Germinal center (tissue), 1 donor: ENCODE data around the gene SAMD8.
"Not testable (repeated sequence)": the region's sequence is repeated elsewhere in the genome, so short reads cannot be mapped to it uniquely, and the experiment has no call there.

ENCODE experiments used
- DNase-seq: peaks from one replicate; pipeline ENCODE4 v3.0.0; 2012; ENCODE audit warnings: mixed read lengths, low spot score

The SAMD8 gene

DNA sequence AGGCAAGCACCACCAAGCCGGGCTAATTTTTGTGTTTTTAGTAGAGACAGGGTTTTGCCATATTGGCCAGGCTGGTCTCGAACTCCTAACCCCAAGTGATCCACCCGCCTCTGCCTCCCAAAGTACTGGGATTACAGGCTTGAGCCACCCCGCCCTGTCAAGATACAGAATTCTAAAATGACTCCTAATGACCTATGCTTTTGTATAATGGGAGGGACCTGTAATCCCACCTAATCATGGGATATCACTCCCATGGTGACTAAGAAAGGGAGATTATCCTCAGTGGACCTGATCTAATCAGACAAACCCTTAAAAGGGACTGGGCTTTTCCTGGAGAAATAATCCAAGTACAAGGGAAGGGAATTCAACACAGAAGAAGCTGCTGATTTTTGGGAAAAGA is 28.8 kb downstream of the SAMD8 start:
- DNase-seq: no peak

DNA sequence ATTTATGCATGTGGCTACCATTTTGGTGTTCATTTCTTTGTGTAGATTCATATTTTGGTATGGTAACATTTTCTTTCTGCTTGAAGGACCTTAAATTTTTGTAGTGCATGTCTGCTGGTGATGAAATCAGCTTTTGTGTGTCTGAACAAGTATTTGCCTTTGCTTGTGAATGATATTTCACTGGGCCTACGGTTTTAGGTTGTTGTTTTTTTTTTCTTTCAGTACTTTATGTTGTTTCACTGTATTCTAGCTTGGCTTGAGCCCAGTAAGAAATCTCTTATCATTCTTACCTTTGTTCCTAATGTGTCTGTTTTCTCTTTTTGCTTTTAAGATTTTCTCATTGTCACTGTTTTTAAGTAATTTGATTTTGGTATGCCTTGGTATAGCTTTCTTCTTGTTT is 31.9 kb downstream of the SAMD8 start:
- DNase-seq: no peak

DNA sequence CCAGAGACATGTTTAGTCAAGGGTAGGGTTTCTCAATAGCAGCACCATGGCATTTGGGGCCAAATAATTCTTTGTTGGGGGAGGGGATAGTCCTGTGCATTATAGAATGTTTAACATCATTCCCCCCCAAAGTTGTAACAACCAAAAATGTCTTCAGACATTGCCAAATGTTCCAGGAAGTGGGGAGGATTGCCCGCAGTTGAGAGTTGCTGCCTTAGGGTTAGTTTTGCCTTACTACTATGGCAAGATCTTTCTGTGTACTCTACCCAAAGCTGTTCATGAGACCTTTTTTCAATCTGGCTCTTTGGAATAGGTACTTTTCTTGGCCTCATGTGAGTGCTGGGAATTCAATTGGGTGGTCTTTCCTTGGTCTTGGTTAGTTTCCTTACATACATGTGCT is 34.1 kb downstream of the SAMD8 start:
- DNase-seq: no peak

GRCh38 chr10:75146780-75147179 is 35.3 kb downstream of the SAMD8 start:
- no peak for DNase-seq

- DNase-seq: no peak
Observed at GRCh38 chr10:75150656-75151055, 39.2 kb downstream of the SAMD8 start.

GRCh38 chr10:75159519-75159918 is 48.1 kb downstream of the SAMD8 start:
- no peak for DNase-seq

DNA sequence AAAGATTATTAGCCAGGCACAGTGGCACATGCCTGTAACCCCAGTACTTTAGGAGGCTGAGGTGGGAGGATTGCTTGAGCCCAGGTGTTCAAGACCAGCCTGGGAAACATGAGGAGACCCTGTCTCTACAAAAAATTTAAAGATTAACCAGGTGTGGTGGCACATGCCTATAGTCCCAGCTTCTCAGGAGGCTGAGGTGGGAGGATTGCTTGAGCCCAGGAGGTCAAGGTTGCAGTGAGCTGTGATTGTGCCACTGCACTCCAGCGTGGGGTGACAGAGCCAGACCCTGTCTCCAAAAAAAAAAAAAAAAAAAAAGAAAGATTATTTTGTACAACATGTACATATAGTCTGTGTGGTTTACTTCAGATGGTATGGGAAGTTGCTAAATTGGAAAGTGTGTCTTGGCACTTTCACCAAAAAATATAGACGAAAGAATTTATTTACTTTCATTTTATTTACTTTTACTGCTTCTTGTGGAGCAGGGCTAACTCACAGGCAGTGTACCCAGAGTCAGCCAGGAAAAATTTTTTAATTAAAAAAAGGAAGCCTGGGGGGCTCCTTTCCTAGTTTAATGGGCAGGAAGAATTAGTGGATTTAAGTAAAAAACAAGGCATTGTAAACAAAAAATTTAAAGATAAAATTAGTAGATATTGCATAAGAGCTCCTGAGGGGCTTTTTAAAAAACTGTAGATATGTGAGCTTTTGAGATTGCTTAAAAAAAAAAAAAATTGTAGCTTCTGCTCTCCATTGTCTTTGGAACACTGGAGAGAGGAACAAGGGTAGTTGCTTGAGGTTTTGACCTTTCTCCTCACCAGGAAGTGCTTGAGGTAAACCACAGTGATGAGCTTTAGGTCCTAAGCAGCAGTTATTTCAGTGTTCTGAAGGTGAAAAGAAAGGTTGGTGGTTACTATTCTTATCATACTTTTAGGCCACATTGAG is 54.5 kb downstream of the SAMD8 start:
- DNase-seq: no peak

DNA sequence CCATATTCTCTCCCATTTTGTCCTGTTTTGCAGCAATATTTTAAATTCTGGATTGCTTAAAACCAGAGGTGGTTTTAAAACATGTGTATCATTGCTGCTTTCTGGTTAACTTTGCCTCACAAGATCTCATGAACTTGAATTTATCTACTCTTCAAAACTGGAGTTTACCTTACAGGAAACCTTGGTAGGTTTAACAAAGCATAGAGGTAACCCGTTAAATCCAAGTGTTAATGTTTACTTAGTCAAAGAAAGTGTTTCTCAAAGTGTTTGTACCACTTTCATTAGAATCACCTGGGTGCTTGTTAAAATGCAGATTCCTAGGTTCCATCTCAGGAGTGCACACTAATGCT is 55.1 kb downstream of the SAMD8 start:
- DNase-seq: no peak

GRCh38 chr10:75168275-75168674 is 56.8 kb downstream of the SAMD8 start:
- DNase-seq: no peak

GRCh38 chr10:75170215-75170614 is 58.8 kb downstream of the SAMD8 start:
- DNase-seq: no peak

- DNase-seq: no peak
Observed at GRCh38 chr10:75175046-75175445, 63.6 kb downstream of the SAMD8 start.

GRCh38 chr10:75176046-75176445 is 64.6 kb downstream of the SAMD8 start:
- no peak for DNase-seq

DNA sequence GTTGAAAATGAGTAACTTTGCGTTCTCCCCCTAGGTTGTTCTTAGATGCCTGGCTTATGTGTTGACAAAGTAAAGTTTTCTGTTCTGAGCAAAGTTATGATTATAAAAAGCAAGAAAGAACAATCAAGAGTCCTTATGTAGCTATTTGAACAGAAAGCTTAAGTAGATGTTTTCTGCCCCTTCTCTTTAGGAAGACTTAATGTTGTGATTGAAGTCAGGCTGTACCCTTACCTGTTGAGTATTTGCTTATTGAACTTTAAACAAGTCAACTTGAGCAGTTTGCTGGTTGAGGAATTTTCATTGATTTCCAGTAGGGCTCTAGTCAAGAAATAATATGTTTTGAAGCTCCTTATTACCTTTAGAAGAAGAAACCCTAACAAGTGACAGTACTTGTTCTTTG is 65.3 kb downstream of the SAMD8 start:
- no peak for DNase-seq

DNA sequence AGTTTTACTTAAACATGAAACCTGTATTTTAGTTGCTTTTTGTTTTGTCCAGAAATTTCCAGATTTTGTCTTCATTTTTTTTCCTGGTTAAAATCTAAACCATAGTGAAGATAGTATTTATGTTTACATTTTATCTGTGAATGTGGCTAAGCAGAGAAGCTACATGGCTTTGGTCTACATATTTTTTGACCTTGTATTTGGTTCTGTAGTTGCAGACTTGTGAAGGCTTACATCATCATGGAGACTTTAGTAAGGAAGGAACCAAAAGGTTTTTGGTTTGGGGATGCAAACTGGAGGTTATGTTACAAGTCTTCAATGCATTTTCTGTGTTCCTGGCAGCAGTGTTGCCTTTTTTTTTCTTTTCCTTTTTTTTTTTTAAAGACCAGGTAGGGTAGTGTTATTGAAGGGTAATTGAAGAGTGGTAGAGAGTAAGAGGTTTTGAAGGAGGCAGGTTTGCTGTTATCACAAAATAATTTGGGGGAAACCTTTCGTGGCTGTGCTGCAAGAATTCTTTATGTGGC is 68.3 kb downstream of the SAMD8 start:
- DNase-seq: no peak

DNA sequence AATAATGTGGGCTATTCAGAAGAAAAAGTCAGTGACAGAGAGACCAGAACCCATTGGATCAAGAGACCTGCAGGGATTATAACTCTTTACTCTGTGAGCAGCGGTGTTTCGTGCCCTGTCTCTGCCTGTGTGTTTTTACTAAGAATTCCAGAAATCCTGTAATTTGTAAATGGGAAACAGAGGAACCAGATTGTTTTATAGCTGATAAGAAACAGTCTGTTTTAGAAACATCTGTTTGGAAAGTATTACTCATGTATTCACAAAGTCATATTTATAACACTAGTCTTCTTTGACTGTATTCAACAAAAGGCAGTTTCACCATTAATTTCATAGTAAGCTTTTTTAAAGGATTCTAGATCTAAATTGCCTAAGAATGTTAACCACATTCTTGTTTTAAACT is 69.1 kb downstream of the SAMD8 start:
- no peak for DNase-seq

DNA sequence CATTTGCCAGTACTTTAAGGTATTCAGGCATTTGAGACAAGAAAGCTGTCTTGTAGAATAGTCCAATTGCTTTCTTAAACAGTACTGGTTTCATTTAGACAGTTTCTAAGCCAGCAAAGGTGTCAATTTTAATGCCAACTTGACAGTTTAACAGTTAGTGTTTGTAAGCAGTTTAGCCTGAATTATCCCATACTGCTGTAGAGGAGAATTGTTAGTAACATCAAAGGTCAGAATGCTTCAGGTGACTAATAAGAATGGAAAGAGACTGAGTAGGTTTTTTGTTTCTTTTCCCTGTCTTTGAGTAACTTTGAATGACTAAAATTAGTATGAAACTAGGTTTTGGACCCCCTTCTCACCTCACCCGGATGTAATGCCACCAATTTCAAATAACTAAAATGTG is 69.6 kb downstream of the SAMD8 start:
- no peak for DNase-seq

- no peak for DNase-seq
Observed at GRCh38 chr10:75186310-75186709, 74.9 kb downstream of the SAMD8 start.

- DNase-seq: peak; percentile 68
Observed at GRCh38 chr10:75187961-75188426, 76.5 kb downstream of the SAMD8 start.

DNA sequence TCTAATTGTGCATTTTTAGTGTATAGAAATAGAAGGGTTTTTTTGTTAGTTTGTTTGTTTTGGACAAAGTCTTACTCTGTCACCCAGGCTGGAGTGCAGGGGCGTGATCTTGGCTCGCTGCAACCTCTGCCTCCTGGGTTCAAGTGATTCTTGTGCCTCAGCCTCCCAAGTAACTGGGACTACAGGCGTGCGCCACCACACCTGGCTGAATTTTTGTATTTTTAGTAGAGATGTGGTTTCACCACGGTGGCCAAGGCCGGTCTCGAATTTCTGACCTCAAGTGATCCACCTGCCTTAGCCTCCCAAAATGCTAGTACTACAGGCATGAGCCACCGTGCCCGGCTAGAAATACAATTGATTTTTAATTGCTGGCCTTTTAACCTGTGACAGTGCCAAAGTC is 77.1 kb downstream of the SAMD8 start:
- not testable (repeated sequence) for DNase-seq

DNA sequence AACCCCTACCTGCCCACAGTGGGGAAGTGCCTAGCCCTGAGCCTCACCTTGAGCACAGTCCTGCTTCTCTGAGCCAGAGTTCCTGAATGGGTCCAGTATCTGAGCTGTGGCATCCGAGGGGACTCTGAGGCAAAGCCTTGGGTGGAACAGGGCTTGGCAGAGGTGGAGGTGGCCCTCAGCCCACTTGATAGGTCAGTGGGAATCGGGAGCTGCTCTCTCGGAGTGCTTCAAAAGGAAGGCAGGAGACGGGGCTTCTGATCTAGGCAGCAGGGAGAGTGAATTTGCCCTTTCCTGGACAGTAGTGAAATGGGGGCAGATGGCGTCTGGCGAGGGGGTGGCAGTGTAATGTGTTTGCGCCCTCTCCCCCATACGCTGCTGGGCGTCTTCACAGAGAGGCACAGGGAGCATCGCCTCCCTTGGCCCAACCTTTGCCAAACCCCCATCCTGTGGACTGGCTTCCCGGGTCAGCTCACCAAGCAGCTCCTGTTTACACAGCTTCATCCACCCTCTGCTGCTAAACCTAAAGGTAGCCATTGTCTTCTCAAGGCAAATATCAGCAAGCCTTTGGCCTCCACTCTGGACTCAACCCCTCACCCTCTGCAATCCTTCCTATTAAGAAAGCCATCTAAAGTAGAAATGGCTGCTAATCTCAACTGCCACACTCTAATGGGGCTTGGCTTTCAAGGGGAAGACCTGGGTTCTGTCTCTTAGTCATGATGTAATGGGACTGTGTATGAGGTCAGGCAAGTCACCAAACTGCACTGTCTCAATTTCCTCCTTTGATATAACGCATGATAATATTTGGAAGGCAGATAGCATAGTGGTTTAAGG is 78.0 kb downstream of the SAMD8 start:
- no peak for DNase-seq

- no peak for DNase-seq
Observed at GRCh38 chr10:75191821-75192568, 80.5 kb downstream of the SAMD8 start.

DNA sequence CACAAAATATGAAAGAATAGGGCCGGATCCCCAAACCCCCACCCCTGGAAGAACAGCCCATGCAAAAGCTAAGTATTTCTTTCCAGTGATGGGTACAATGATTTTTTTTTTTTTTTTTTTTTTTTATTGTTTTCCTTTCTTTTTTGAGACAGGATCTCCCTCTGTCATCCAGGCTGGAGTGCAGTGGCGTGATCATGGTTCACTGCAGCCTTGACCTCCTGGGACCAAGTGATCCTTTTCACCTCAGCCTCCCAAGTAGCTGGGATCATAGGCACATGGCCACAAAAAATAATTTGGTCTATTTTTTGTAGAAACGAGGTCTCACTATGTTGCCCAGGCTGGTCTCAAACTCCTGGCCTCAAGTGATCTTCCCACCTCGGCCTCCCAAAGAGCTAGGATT is 83.2 kb downstream of the SAMD8 start:
- DNase-seq: not testable (repeated sequence)
